AG10803 (cell line): ENCODE results near the gene RPH3AL.
"Not testable (repeated sequence)": the region's sequence is repeated elsewhere in the genome, so short reads cannot be mapped to it uniquely, and the experiment has no call there.

Experiments used
- DNase-seq: peaks from one replicate; pipeline ENCODE4 v3.0.0; 2010; ENCODE audit warnings: low read depth
- H3K4me3 ChIP-seq: 2 replicates; pipeline ENCODE4 v1.5.1; 2011; ENCODE audit warnings: mild to moderate bottlenecking, low read length, control low read depth
- TF ChIP-seq, protein P1 (sequence below): conservative IDR thresholded peaks from 2 replicates; pipeline ENCODE4 v1.5.1; 2011; ENCODE audit warnings: mild to moderate bottlenecking, low read length, control low read depth, inconsistent platforms

Gene RPH3AL

DNA sequence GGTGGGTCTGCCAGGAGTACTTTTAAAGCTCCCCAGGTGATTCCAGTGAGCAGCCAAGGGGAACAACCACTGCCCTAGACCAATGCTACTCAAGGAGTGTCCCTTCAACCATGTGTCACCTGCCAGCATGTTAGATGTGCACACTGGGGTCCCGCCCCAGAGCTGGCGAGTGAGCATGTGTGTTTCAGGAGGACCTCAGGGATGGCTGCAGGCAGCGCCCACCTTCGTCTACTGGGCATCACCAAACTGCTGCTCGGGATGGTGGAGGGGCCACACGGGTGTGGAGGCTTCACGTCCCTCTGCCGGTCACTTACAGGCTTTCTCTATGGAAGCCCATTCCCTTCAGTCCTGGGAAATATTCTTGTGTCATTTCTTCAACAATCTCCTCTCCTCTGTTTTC, 142.2 kb downstream of the RPH3AL start:
- TF ChIP-seq, protein P1, sequence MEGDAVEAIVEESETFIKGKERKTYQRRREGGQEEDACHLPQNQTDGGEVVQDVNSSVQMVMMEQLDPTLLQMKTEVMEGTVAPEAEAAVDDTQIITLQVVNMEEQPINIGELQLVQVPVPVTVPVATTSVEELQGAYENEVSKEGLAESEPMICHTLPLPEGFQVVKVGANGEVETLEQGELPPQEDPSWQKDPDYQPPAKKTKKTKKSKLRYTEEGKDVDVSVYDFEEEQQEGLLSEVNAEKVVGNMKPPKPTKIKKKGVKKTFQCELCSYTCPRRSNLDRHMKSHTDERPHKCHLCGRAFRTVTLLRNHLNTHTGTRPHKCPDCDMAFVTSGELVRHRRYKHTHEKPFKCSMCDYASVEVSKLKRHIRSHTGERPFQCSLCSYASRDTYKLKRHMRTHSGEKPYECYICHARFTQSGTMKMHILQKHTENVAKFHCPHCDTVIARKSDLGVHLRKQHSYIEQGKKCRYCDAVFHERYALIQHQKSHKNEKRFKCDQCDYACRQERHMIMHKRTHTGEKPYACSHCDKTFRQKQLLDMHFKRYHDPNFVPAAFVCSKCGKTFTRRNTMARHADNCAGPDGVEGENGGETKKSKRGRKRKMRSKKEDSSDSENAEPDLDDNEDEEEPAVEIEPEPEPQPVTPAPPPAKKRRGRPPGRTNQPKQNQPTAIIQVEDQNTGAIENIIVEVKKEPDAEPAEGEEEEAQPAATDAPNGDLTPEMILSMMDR: no peak
- no peak for DNase-seq
- H3K4me3 ChIP-seq: no peak overlapping the region

DNA sequence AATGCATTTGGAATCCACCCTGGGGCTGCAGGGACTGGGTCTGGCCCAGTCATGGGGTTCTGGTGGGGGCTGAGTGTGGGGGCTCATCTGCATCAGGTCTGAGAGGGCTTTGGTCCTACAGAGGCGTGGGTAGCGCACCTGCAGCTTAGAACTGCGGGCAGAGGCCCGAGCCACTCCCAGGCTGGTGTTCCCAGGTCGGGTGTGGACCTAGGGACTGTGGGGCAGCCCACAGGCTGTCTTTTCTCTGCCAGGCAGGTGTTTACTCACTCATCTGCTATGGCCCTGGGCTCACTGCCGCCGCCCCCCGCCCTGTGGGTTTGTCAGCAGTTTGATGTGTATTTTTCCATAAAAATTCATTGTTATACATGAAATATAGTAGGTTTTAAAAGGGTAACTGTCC, 144.2 kb downstream of the RPH3AL start:
- no peak for DNase-seq
- TF ChIP-seq, protein P1: no peak
- H3K4me3 ChIP-seq: no peak overlapping the region

DNA sequence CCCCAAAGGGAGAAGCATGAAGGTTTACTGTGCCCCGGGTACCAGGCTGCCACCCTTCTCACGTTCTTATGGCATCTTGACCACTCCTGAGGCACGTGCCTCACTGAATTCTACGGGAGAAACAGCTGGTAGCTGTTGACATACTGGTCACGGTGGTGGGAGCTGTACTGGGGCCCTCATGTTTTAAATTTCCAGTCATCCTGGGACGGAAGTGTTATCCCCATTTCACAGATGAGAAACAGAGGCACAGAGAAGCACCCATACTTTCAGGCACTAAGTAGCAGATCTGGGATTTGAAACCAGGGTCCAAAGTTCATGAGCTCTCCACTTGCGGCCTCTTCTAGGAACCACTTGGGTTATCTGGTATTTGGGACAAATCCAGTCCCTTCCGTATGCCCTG, 144.8 kb downstream of the RPH3AL start:
- TF ChIP-seq, protein P1: no peak
- DNase-seq: no peak
- H3K4me3 ChIP-seq: no peak overlapping the region

DNA sequence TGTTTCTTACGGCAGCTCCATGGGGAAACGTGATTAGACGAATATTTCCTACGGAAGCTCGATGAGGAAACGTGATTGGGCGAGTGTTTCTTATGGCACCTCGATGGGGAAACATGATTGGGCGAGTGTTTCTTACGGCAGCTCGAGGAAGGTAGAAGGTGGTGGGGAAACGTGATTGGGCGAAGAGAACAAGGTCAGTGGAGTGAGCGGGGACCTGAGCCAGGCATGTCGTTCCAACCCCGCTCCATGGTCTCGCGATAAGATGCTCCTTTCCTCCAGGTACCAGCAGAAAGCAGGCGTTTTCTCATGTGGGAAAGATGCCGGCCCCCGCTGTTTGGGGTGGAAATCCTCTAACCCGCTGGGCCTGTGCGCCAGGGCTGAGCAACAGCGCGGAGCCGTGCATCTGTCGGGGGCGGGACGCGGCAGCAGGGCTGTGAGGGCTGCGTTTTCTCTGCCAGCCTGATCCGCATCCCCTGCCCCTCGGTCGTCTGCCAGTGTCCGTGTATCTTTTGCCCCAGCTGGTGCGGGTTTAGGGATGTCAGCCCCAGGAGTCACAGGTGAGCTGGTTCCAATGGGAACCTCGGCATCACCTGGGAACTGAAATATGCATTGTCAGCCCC, 145.6 kb downstream of the RPH3AL start:
- H3K4me3 ChIP-seq: no peak overlapping the region
- TF ChIP-seq, protein P1: no peak
- DNase-seq: no peak

DNA sequence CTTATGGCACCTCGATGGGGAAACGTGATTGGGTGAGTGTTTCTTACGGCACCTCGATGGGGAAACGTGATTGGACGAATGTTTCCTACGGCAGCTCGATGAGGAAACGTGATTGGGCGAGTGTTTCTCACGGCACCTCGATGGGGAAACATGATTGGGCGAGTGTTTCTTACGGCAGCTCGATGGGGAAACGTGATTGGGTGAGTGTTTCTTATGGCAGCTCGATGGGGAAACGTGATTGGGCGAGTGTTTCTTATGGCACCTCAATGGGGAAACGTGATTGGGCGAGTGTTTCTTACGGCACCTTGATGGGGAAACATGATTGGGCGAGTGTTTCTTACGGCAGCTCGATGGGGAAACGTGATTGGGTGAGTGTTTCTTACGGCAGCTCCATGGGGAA, 146.1 kb downstream of the RPH3AL start:
- H3K4me3 ChIP-seq, DNase-seq: not testable (repeated sequence)

DNA sequence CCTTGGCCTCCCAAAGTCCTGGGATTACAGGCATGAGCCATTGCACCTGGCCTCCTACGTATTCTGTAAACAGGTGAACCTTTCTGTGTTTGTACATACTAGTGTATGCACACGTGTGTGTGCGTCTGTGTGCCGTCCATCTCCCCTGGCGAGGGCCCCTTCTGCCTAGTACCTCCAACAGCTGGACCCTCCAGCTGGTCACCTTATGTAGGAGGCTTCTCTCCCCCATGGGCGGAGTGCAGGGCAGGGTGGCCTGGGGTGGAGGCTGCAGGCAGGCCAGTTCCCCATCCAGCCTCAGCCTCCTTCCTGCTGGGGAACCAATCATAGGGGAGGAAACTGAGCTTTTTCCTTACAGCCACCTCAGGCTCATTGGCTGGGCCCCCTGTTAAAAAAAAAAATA, 146.8 kb downstream of the RPH3AL start:
- no peak for DNase-seq
- no peak overlapping the region for H3K4me3 ChIP-seq
- TF ChIP-seq, protein P1: no peak

DNA sequence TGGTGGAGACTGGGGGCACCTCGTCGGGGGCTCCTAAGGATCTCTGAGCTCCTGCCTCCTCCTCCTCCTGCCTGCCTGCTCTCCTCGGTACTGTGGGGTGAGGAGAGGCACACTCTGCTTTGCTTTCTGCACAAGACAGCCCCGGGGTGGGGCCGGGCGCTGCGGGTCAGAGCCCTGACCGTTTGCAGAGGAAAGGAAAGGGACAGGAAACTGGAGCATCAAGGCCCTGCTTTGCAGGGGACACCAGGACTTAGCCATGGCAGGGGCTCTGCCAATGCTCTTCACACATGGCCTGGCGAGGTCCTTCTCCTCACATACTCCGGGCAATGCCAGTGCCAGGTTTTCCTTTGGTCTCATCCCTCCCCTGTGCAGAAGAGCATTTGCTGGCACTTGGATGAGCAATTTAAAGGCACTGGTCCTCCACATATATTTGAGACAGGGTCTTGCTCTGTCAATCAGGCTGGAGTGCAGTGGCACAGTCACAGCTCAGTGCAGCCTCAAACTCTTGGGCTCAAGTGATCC, 147.4 kb downstream of the RPH3AL start:
- no peak for DNase-seq
- TF ChIP-seq, protein P1: no peak
- H3K4me3 ChIP-seq: no peak overlapping the region
